ENCODE data around the gene PTPRK.

PTPRK gene

GRCh38 chr6:128357392-128358130 lies 162.8 kb downstream of the PTPRK start:
- Histone ChIP-seq H3K36me3 (ENCODE audit: control insufficient read depth, insufficient read depth, low read length) (no peaks in the 10 kb centered on the region), H3K18ac (ENCODE audit: low read length) (no peak overlapping the region), H3K56ac (ENCODE audit: low read length) (no peak overlapping the region), H3K79me1 (ENCODE audit: low read length) (peaks cover 1% of the 10 kb centered on the region), H3K23ac (ENCODE audit: low read length) (no peak overlapping the region), H2BK15ac (replicated peaks; ENCODE audit: low read depth) (no peak overlapping the region), H2BK120ac (ENCODE audit: low read depth, low read length) (no peak overlapping the region), H3K4me2 (ENCODE audit: low read length) (no peak overlapping the region), H3K79me2 (ENCODE audit: control insufficient read depth, insufficient read depth, low read length) (no peaks in the 10 kb centered on the region), H4K5ac (ENCODE audit: low read length) (no peak overlapping the region), H2AK5ac (ENCODE audit: low read length) (no peak overlapping the region), H3K27ac (ENCODE audit: low read depth, low read length) (no peak overlapping the region), H3K27me3 (ENCODE audit: insufficient read depth, low read length, poor library complexity) (no peaks in the 10 kb centered on the region), H3K4me3 (ENCODE audit: low read length) (no peak overlapping the region), H2BK5ac (ENCODE audit: low read length) (no peak overlapping the region), H3K9ac (ENCODE audit: low read length) (no peak overlapping the region), H3K4me1 (ENCODE audit: control insufficient read depth, low read depth, low read length) (no peaks in the 10 kb centered on the region), H3K4ac (ENCODE audit: low read depth, low read length) (no peak overlapping the region), H4K8ac (ENCODE audit: low read depth, low read length) (no peak overlapping the region)
- no peak for DNase-seq
- no CpG with 5 or more reads among the region's 3 CpGs for WGBS (ENCODE audit: extremely low coverage, insufficient coverage, low lambda C conversion rate)

DNA sequence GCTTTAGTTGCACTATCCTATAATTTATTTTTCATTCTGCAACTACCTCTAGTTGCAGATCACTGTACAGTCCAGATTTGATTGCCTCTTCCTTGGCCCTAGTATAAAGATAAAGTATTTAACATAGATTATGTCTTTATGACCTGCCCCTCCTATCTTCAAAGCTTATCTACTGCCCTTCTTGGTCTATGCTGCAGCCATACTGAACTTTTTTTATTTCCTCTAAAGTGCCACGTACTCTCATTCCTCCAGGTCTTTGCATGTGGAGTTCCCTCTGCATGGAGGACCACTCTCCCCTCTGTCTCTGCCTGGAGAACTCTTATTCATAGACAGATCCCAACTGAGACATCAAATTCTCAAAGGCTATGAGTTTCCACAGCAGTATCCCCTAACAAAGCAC lies 168.0 kb downstream of the PTPRK start:
- Histone ChIP-seq H3K18ac (ENCODE audit: low read length) (no peak overlapping the region), H3K56ac (ENCODE audit: low read length) (no peak overlapping the region), H3K4me2 (ENCODE audit: low read length) (no peak overlapping the region), H2BK5ac (ENCODE audit: low read length) (no peak overlapping the region), H2BK120ac (ENCODE audit: low read depth, low read length) (no peak overlapping the region), H3K23ac (ENCODE audit: low read length) (no peak overlapping the region), H2AK5ac (ENCODE audit: low read length) (no peak overlapping the region), H3K4me1 (ENCODE audit: control insufficient read depth, low read depth, low read length) (no peaks in the 10 kb centered on the region), H3K79me1 (ENCODE audit: low read length) (no peaks in the 10 kb centered on the region), H3K4ac (ENCODE audit: low read depth, low read length) (no peak overlapping the region), H3K79me2 (ENCODE audit: control insufficient read depth, insufficient read depth, low read length) (no peaks in the 10 kb centered on the region), H4K5ac (ENCODE audit: low read length) (no peak overlapping the region), H4K8ac (ENCODE audit: low read depth, low read length) (no peak overlapping the region), H3K9ac (ENCODE audit: low read length) (no peak overlapping the region), H3K36me3 (ENCODE audit: control insufficient read depth, insufficient read depth, low read length) (no peaks in the 10 kb centered on the region), H3K4me3 (ENCODE audit: low read length) (no peak overlapping the region), H2BK15ac (replicated peaks; ENCODE audit: low read depth) (no peak overlapping the region), H3K27ac (ENCODE audit: low read depth, low read length) (no peak overlapping the region), H3K27me3 (ENCODE audit: insufficient read depth, low read length, poor library complexity) (no peaks in the 10 kb centered on the region)
- no CpG with 5 or more reads among the region's 1 CpG for WGBS (ENCODE audit: extremely low coverage, insufficient coverage, low lambda C conversion rate)
- DNase-seq: no peak

DNA sequence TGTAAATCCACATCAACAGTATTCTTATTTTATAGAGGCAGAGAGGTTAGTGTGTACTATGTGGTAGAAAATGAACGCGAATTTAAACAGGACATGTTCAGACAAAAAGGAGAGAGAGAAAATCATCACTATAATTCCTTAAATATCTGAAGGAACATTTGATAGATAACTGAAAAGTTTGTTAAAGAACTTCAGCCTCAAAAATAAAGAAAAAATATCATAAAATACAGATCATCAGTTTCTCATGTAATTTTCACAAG lies 169.2 kb downstream of the PTPRK start:
- H4K8ac ChIP-seq (ENCODE audit: low read depth, low read length): no peak overlapping the region

DNA sequence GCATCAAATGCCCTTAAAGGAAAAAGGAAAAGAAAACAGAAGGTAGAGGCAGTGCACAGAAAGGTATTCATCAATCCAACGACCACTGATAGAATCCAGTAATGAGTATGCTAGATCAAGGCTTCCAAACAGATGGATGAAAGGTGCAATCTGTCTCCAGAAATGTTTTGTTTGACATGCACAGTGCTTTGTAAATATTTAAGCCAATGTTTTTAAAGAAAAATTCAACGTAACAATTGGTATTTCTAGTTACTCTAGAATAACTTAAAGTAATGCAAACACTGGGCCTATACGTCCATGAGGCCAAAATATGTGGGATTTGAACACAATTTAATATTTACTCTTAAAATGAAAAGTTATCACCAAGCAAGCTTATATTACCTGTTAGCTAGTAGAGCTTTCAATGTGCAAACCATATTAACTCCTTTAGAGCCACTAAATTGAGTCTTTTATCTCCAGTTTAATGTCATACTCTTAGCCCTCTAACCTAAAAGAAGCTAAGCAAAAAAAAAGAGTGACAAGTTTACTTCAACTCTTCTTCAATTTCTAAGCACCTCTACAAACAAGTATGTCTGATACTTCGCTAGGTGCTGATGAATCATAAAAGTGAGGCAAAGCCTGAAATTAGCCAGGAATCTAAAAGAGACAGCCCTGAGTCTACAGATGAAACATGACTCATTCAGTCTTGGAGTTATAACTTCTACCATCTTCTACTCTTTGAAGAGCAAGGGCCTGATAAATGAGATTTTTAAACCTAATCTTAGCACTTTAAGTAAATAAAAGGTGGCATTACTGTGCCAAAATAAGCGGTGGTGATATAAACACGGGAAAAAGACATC lies 169.8 kb downstream of the PTPRK start:
- Histone ChIP-seq H4K5ac (ENCODE audit: low read length) (no peak overlapping the region), H2AK5ac (ENCODE audit: low read length) (no peak overlapping the region), H3K4me2 (ENCODE audit: low read length) (no peak overlapping the region), H3K27me3 (ENCODE audit: insufficient read depth, low read length, poor library complexity) (no peaks in the 10 kb centered on the region), H2BK15ac (replicated peaks; ENCODE audit: low read depth) (no peak overlapping the region), H3K9ac (ENCODE audit: low read length) (no peak overlapping the region), H4K8ac (ENCODE audit: low read depth, low read length) (no peak overlapping the region), H2BK120ac (ENCODE audit: low read depth, low read length) (no peak overlapping the region), H2BK5ac (ENCODE audit: low read length) (no peak overlapping the region), H3K18ac (ENCODE audit: low read length) (no peak overlapping the region), H3K36me3 (ENCODE audit: control insufficient read depth, insufficient read depth, low read length) (no peaks in the 10 kb centered on the region), H3K79me2 (ENCODE audit: control insufficient read depth, insufficient read depth, low read length) (no peaks in the 10 kb centered on the region), H3K27ac (ENCODE audit: low read depth, low read length) (no peak overlapping the region), H3K23ac (ENCODE audit: low read length) (no peak overlapping the region), H3K56ac (ENCODE audit: low read length) (no peak overlapping the region), H3K4me1 (ENCODE audit: control insufficient read depth, low read depth, low read length) (no peaks in the 10 kb centered on the region), H3K79me1 (ENCODE audit: low read length) (no peaks in the 10 kb centered on the region), H3K4me3 (ENCODE audit: low read length) (no peak overlapping the region), H3K4ac (ENCODE audit: low read depth, low read length) (no peak overlapping the region)
- no CpG with 5 or more reads among the region's 6 CpGs for WGBS (ENCODE audit: extremely low coverage, insufficient coverage, low lambda C conversion rate)
- DNase-seq: no peak

More for the DNA sequence above, 169.2 kb downstream of the PTPRK start:
- no peaks in the 10 kb centered on the region for H3K4me1 ChIP-seq (ENCODE audit: control insufficient read depth, low read depth, low read length)
- H3K18ac ChIP-seq (ENCODE audit: low read length): no peak overlapping the region
- no peak overlapping the region for H2BK120ac ChIP-seq (ENCODE audit: low read depth, low read length)
- H3K79me1 ChIP-seq (ENCODE audit: low read length): no peaks in the 10 kb centered on the region
- no peak overlapping the region for H3K4me3 ChIP-seq (ENCODE audit: low read length)
- H3K4ac ChIP-seq (ENCODE audit: low read depth, low read length): no peak overlapping the region
- no peak overlapping the region for H3K56ac ChIP-seq (ENCODE audit: low read length)
- no peak for DNase-seq
- WGBS (ENCODE audit: extremely low coverage, insufficient coverage, low lambda C conversion rate): no CpG with 5 or more reads among the region's 2 CpGs
- no peak overlapping the region for H3K23ac ChIP-seq (ENCODE audit: low read length)
- no peaks in the 10 kb centered on the region for H3K79me2 ChIP-seq (ENCODE audit: control insufficient read depth, insufficient read depth, low read length)
- no peak overlapping the region for H2BK5ac ChIP-seq (ENCODE audit: low read length)
- H3K27ac ChIP-seq (ENCODE audit: low read depth, low read length): no peak overlapping the region
- no peaks in the 10 kb centered on the region for H3K27me3 ChIP-seq (ENCODE audit: insufficient read depth, low read length, poor library complexity)
- no peak overlapping the region for H3K9ac ChIP-seq (ENCODE audit: low read length)
- H3K36me3 ChIP-seq (ENCODE audit: control insufficient read depth, insufficient read depth, low read length): no peaks in the 10 kb centered on the region
- no peak overlapping the region for H3K4me2 ChIP-seq (ENCODE audit: low read length)
- no peak overlapping the region for H4K5ac ChIP-seq (ENCODE audit: low read length)
- H2AK5ac ChIP-seq (ENCODE audit: low read length): no peak overlapping the region
- H2BK15ac ChIP-seq (replicated peaks; ENCODE audit: low read depth): no peak overlapping the region

DNA sequence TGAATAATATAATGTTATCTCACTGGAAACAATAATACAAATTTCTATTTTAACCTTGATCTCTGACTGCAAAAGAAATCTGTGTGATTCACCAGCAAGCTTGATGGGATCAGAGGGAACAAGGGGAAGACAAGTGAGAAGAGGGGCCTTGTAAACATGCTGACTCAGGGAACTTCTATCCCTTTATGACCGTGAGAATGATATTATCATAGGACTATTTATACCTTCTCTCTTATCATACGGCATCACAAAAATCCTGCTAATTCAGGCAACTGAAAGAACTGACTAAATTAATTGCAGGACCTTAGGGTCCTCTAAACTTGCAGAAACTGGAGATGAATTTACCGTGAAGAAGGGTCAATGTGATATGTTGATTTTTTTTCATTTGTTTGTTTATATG lies 173.3 kb downstream of the PTPRK start:
- H2AK5ac ChIP-seq (ENCODE audit: low read length): no peak overlapping the region
- no peak overlapping the region for H3K4me2 ChIP-seq (ENCODE audit: low read length)

More for the DNA sequence above, 173.3 kb downstream of the PTPRK start:
- no peak overlapping the region for H2BK120ac ChIP-seq (ENCODE audit: low read depth, low read length)
- no peaks in the 10 kb centered on the region for H3K79me1 ChIP-seq (ENCODE audit: low read length)
- no peaks in the 10 kb centered on the region for H3K36me3 ChIP-seq (ENCODE audit: control insufficient read depth, insufficient read depth, low read length)
- no peak overlapping the region for H2BK15ac ChIP-seq (replicated peaks; ENCODE audit: low read depth)
- no peak overlapping the region for H3K23ac ChIP-seq (ENCODE audit: low read length)
- no peak overlapping the region for H4K8ac ChIP-seq (ENCODE audit: low read depth, low read length)
- no CpG with 5 or more reads among the region's 3 CpGs for WGBS (ENCODE audit: extremely low coverage, insufficient coverage, low lambda C conversion rate)
- H3K4me1 ChIP-seq (ENCODE audit: control insufficient read depth, low read depth, low read length): no peaks in the 10 kb centered on the region
- H3K79me2 ChIP-seq (ENCODE audit: control insufficient read depth, insufficient read depth, low read length): no peaks in the 10 kb centered on the region
- H3K18ac ChIP-seq (ENCODE audit: low read length): no peak overlapping the region
- no peak overlapping the region for H4K5ac ChIP-seq (ENCODE audit: low read length)
- H3K4me3 ChIP-seq (ENCODE audit: low read length): no peak overlapping the region
- H2BK5ac ChIP-seq (ENCODE audit: low read length): no peak overlapping the region
- no peak overlapping the region for H3K4ac ChIP-seq (ENCODE audit: low read depth, low read length)
- no peak overlapping the region for H3K9ac ChIP-seq (ENCODE audit: low read length)
- H3K56ac ChIP-seq (ENCODE audit: low read length): no peak overlapping the region
- DNase-seq: no peak
- no peak overlapping the region for H3K27ac ChIP-seq (ENCODE audit: low read depth, low read length)
- no peaks in the 10 kb centered on the region for H3K27me3 ChIP-seq (ENCODE audit: insufficient read depth, low read length, poor library complexity)

All from mesendoderm (in vitro differentiated cells).